ENCODE measurements around the gene HAUS7.

GRCh38 chrX:153468008-153468580 lies 2.3 kb downstream of the HAUS7 start:
- TF ChIP-seq TCF7L2 (IDR thresholded peaks at IDR 0.05; ENCODE audit: borderline replicate concordance, extremely low read depth, insufficient read depth, insufficient read length) (no peak), EZH2 (IDR thresholded peaks at IDR 0.05) (no peak), POLR2AphosphoS5 (IDR thresholded peaks at IDR 0.05; ENCODE audit: low read depth, low read length) (no peak), JUND (IDR thresholded peaks at IDR 0.05) (no peak)

Measured in HCT116 (cell line).